ENCODE measurements around the gene GFY.
A peak's percentile ranks its signal among the peaks of the same experiment; 100 is the strongest.
"Not testable (repeated sequence)": the region's sequence is repeated elsewhere in the genome, so short reads cannot be mapped to it uniquely, and the experiment has no call there.

GFY gene

GRCh38 chr19:49469828-49470614, 44.8 kb downstream of the GFY start:
- peak; percentile 95 for DNase-seq (ENCODE audit: low spot score)

DNA sequence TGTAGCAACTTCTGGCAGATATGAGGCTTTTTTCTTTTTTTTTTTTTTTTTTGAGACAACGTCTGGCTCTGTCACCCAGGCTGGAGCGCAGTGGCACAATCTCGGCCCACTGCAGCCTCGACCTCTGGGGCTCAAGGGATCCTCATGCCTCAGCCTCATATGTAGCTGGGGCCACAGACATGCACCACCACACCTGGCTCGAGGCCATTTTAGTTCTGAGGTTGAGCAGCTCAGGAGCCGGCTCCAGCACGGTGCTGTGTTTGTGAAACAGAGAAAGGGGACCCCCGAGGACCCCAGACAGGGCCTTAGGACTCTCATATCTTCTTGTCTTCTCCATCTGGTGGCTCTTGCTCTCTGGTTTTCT, 45.4 kb downstream of the GFY start:
- no peak for DNase-seq (ENCODE audit: low spot score)

- no peak for DNase-seq (ENCODE audit: low spot score)
Observed at GRCh38 chr19:49472936-49473335, 47.7 kb downstream of the GFY start.

DNA sequence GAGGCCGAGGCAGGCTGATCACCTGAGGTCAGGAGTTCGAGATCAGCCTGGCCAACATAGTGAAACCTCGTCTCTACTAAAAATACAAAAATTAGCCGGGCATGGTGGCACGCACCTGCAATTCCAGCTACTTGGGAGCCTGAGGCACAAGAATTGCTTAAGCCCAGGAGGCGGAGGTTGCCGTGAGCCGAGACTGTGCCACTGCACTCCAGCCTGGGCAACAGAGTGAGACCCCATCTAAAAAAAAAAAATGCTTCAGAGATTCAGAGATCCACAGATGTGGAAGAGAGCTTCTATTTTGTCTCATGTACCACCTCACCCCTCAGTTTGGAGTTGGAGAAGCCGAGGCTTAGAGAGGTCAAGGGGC, 48.3 kb downstream of the GFY start:
- DNase-seq (ENCODE audit: low spot score), result not testable (repeated sequence)

- peak; percentile 99 for DNase-seq (ENCODE audit: low spot score)
Observed at GRCh38 chr19:49473868-49474541, 48.8 kb downstream of the GFY start, which contains the start of gene FLT3LG. FLT3LG (plus strand) TSS chr19:49474215; CDS start chr19:49474640, 425 bp downstream.

GRCh38 chr19:49474542-49474924, 49.3 kb downstream of the GFY start:
- DNase-seq (ENCODE audit: low spot score), result no peak

- no peak for DNase-seq (ENCODE audit: low spot score)
Observed at GRCh38 chr19:49475191-49475917, 50.2 kb downstream of the GFY start.

- DNase-seq (ENCODE audit: low spot score), result peak; percentile 77
Observed at GRCh38 chr19:49475995-49476880, 51.0 kb downstream of the GFY start.
